ENCODE results near the gene SNN.

DNA sequence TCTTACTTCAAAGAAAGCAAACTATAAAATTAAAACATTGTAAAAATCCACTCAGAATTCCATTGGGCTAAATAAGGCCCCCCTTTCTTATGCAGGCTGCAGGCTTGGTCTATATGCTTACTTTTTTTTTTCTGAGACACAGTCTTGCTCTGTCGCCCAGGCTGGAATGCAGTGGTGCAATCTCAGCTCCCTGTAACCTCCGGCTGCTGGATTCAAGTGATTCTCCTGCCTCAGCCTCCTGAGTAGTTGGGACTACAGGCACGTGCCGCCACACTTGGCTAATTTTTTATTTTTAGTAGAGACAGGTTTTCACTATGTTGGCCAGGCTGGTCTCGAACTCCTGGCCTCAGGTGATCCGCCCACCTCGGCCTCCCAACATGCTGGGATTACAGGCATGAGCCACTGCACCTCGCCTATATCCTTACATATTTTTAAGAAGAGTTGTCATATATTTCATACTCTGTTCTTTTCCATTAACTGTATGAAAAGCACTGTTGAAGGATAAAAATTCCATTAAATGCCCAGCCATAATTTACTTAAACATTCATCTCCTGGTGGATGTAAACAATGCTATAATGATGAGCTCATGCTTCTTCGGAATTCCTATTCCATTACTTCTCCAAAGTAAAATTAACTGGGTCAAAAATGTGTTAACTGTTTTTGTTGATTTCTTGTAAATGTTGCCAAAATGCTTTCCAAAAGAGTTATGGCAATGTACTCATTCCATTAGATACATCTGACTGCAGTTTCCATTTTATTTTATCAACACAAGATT, 17.8 kb downstream of the SNN start:
- TF ChIP-seq POLR2AphosphoS5 (IDR thresholded peaks at IDR 0.05; ENCODE audit: low read depth, low read length) = no peak
- TF ChIP-seq, protein P1, sequence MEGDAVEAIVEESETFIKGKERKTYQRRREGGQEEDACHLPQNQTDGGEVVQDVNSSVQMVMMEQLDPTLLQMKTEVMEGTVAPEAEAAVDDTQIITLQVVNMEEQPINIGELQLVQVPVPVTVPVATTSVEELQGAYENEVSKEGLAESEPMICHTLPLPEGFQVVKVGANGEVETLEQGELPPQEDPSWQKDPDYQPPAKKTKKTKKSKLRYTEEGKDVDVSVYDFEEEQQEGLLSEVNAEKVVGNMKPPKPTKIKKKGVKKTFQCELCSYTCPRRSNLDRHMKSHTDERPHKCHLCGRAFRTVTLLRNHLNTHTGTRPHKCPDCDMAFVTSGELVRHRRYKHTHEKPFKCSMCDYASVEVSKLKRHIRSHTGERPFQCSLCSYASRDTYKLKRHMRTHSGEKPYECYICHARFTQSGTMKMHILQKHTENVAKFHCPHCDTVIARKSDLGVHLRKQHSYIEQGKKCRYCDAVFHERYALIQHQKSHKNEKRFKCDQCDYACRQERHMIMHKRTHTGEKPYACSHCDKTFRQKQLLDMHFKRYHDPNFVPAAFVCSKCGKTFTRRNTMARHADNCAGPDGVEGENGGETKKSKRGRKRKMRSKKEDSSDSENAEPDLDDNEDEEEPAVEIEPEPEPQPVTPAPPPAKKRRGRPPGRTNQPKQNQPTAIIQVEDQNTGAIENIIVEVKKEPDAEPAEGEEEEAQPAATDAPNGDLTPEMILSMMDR (IDR thresholded peaks at IDR 0.05) = no peak
- TF ChIP-seq, protein P2, sequence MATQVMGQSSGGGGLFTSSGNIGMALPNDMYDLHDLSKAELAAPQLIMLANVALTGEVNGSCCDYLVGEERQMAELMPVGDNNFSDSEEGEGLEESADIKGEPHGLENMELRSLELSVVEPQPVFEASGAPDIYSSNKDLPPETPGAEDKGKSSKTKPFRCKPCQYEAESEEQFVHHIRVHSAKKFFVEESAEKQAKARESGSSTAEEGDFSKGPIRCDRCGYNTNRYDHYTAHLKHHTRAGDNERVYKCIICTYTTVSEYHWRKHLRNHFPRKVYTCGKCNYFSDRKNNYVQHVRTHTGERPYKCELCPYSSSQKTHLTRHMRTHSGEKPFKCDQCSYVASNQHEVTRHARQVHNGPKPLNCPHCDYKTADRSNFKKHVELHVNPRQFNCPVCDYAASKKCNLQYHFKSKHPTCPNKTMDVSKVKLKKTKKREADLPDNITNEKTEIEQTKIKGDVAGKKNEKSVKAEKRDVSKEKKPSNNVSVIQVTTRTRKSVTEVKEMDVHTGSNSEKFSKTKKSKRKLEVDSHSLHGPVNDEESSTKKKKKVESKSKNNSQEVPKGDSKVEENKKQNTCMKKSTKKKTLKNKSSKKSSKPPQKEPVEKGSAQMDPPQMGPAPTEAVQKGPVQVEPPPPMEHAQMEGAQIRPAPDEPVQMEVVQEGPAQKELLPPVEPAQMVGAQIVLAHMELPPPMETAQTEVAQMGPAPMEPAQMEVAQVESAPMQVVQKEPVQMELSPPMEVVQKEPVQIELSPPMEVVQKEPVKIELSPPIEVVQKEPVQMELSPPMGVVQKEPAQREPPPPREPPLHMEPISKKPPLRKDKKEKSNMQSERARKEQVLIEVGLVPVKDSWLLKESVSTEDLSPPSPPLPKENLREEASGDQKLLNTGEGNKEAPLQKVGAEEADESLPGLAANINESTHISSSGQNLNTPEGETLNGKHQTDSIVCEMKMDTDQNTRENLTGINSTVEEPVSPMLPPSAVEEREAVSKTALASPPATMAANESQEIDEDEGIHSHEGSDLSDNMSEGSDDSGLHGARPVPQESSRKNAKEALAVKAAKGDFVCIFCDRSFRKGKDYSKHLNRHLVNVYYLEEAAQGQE (IDR thresholded peaks at IDR 0.05; ENCODE audit: insufficient read depth in 1 of 2, low read depth in 2 of 2, low read length in 1 of 2) = no peak
- no peak for TF ChIP-seq TCF7L2 (IDR thresholded peaks at IDR 0.05; ENCODE audit: low read depth, low read length)
